ENCODE data around the gene DNAJC7. TPM values are rescaled to one million over a fixed set of nuclear protein-coding genes. Genes with fewer than 3 reads are reported as not detected.
A peak's percentile ranks its signal among the peaks of the same experiment; 100 is the strongest.

DNAJC7 gene
- total RNA-seq, 8 experiments from 2014 or later = 56.4 to 143 (median 93.6) TPM

DNA sequence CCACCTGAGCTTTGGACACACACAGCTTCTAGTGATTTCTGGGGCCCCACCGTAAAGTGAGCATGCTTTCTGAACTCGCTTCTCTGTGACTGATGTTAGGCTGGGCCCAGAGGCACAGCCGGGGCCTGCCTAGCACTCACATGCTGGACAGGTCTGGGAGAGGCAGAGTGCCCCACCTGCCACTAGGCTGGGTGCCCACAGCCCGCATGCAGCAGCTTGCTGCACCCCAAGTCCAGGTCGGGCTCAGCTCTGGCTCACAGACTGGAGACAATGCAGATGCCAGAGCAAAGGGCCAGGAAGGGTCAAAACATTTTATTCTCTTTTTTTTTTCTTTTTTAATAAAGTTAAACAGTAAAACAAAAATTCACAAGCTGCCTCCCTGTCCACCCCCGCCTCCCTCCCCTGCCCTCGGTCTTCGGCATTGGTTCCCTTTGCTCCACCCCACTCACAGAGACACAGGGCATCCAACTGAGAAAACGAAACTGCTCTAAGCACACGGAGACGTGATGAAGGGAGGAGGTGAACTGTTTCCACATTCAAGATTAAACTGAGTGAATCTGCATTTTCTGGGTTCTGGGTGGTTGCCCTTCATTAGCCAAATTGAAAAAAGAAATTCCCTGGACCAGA is 41.0 kb downstream of the DNAJC7 start:
- Histone ChIP-seq H3K4me1 (replicated peaks in 1 of 2) (no peaks in the 10 kb centered on the region), H3K4me3 (no peak overlapping the region), H3K27ac (no peak overlapping the region)
- WGBS, 10 experiments = 52 to 100% (median 81%) methylated on average over 1 to 5 of the region's 11 CpGs; no CpG with 5 or more reads in 4 of the 10 experiments
- peak in 2 of 8 experiments; percentile 91 to 93 for ATAC-seq (replicated peaks in 6 of 8)
- in situ Hi-C loops (cut with MboI; ENCODE audit: low pct_unique_long_range_greater_than_20kb in 2 of 9, low sequenced_read_pairs in 9 of 9, unreplicated experiment in 9 of 9) = no loop called here

DNA sequence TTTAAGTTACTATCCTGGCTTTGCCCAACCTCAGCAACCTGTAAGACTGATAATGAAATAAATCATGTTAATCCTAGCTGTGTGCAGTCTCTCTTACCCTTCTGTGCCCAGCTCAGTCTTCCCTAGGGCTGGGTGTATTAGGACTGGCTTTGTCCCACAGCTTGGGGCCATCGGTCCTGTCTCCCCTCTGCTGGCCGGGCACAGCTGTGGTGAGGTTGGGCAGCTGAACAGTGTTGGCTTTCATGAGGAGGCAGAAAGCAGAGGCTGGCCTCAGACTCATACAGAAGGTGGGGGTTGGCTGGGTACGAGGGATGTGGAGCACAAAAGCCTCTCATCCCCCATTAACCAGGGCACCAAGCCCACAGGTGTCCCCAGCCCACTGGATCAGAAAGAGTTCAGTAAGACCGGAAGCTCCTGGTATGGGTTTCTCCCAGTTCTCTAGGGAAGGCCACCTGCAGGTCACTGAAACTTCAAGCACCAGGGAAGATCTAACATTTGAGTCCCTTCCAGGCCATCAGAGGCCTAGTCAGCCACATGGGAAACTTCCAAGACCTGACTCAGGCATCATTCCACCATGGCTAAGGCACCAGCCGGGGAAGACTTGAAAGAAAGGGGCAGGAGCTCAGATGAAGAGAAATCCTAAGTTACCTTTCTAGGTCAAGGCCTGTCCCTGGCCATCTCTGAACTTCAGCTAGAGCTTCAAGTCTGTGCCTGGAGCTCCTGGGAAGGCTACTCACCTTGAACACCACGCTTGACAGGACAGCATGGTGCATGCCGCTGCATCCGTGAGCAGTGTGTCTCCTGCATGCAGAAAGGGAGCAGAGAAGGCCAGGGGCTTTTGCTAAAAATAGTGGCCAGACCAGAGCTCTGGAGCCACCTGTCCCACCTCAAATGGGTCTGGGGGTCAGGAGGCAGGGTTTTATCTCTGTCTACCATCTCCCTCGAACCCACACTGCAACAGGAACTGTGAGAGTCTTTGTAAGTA is 41.8 kb downstream of the DNAJC7 start:
- 80 to 100% (median 92%) methylated on average over 1 to 6 of the region's 9 CpGs; no CpG with 5 or more reads in 1 of the 10 experiments for WGBS, 10 experiments
- Histone ChIP-seq H3K4me3 (no peak overlapping the region), H3K27ac (no peak overlapping the region), H3K4me1 (replicated peaks in 1 of 2) (no peaks in the 10 kb centered on the region)
- in situ Hi-C loops (cut with MboI; ENCODE audit: low pct_unique_long_range_greater_than_20kb in 2 of 9, low sequenced_read_pairs in 9 of 9, unreplicated experiment in 9 of 9) = no loop called here
- peak in 1 of 8 experiments; percentile 15 for ATAC-seq (replicated peaks in 6 of 8)

DNA sequence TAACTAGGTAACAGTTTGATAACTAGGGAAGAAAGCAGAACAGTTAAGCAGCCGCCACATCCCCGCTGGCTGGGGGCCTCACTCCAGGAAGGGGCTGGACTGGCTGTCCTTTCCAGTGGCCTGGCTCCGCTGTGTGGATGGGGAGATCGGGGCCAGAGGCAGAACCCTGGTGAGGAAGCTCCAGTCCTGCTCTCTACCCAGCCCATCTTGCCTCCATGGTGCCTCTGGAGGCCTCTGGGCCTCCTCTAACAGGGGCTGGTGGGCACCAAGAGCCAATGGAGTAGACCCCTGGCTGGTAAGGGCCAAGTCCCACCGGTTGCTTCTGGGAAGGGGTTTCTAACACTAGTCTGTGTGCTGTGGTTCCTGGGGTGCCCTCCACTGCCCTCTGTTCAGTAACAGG is 42.6 kb downstream of the DNAJC7 start:
- in situ Hi-C loops (cut with MboI; ENCODE audit: low pct_unique_long_range_greater_than_20kb in 2 of 9, low sequenced_read_pairs in 9 of 9, unreplicated experiment in 9 of 9) = loop anchor here in 1 of 9 experiments (25.0 kb wide), 1 partner anchor 138 kb away; the partner anchor contains the start of genes DHX58, HSPB9 and KAT2A
- H3K27ac ChIP-seq = no peak overlapping the region
- peak in 3 of 8 experiments; percentile 2 to 6 (median 4) for ATAC-seq (replicated peaks in 6 of 8)
- H3K4me1 ChIP-seq (replicated peaks in 1 of 2) = no peaks in the 10 kb centered on the region
- WGBS, 10 experiments = no CpG with 5 or more reads among the region's 5 CpGs
- H3K4me3 ChIP-seq = no peak overlapping the region

DNA sequence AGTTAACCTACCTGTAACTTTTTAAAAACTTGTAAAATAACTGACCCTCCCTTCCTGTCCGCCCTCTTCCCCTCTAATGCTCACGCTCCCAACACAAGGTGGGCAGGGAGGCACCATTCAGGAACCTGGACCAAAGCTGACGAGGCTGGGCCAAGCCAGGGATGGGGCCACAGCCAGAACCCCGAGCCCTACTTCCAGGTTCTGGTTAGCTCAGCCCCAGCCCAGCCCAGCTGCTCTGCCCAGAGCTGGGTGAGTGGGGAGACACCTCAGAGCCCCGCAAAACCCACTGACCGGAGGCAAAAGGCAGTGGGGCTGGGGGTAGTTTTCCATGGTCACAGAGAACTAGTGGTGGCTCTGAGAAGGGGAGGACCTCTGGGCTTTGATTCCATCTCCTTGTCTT is 43.2 kb downstream of the DNAJC7 start:
- no peaks in the 10 kb centered on the region for H3K4me1 ChIP-seq (replicated peaks in 1 of 2)
- WGBS, 10 experiments = 70 to 100% (median 88%) methylated on average over 2 to 5 of the region's 6 CpGs; no CpG with 5 or more reads in 5 of the 10 experiments
- no peak for ATAC-seq (replicated peaks in 6 of 8)
- H3K4me3 ChIP-seq = no peak overlapping the region
- no peak overlapping the region for H3K27ac ChIP-seq
- in situ Hi-C loops (cut with MboI; ENCODE audit: low pct_unique_long_range_greater_than_20kb in 2 of 9, low sequenced_read_pairs in 9 of 9, unreplicated experiment in 9 of 9) = loop anchor here in 1 of 9 experiments (25.0 kb wide), 1 partner anchor 138 kb away; the partner anchor contains the start of genes DHX58, HSPB9 and KAT2A

DNA sequence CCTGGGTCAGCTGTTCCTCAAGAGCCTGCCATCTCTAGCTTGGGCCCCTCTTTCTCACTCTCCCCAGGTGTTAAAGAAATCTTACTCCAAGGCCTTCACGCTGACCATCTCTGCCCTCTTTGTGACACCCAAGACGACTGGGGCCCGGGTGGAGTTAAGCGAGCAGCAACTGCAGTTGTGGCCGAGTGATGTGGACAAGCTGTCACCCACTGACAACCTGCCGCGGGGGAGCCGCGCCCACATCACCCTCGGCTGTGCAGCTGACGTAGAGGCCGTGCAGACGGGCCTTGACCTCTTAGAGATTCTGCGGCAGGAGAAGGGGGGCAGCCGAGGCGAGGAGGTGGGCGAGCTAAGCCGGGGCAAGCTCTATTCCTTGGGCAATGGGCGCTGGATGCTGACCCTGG is 43.8 kb downstream of the DNAJC7 start:
- WGBS, 10 experiments = 87 to 90% methylated on average over 5 to 14 of the region's 19 CpGs; no CpG with 5 or more reads in 8 of the 10 experiments
- in situ Hi-C loops (cut with MboI; ENCODE audit: low pct_unique_long_range_greater_than_20kb in 2 of 9, low sequenced_read_pairs in 9 of 9, unreplicated experiment in 9 of 9) = loop anchor here in 1 of 9 experiments (25.0 kb wide), 1 partner anchor 139 kb away; the partner anchor contains the start of genes DHX58, HSPB9 and KAT2A
- peak in 2 of 8 experiments; percentile 3 to 7 for ATAC-seq (replicated peaks in 6 of 8)

DNA sequence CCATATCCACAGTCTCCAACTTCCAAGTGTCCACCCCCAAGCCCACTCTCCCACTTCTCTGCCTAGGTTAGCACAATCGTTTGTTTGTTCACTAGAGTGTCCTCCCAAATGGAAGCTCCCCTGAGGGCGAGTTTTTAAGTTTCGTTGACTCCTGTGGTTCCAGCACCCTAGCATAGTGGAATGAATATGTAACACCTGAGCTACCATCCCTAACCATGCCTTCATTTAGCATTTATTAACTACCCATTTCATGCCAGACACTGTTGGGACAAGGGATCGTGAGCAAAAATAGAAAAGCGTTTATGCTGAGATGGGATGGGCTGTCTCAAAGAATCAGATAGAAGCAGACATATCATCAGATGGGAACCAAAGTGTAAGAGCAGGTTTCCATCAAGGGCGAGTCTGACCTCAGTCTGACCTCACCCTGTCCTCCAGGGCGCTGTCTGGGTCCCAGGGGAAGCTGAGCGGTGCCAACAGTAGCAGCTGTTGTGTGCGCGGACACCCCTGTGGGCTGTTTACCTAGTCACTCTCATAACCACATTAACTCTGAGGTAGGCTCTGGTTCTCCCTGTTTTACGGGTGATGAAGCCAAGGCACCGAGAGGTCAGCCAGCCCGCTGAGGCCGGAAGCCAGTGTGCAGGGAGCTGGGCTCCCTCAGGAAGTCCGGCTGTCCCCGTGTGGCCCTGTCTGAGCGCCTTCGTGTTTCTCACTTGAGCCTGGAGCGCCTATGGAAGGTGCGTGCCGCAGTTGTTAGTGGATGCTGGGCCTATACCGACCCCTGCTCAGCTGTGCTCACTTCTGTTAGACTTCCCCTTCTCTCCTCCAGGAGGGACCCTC is 44.5 kb downstream of the DNAJC7 start:
- in situ Hi-C loops (cut with MboI; ENCODE audit: low pct_unique_long_range_greater_than_20kb in 2 of 9, low sequenced_read_pairs in 9 of 9, unreplicated experiment in 9 of 9) = loop anchor here in 1 of 9 experiments (25.0 kb wide), 1 partner anchor 140 kb away; the partner anchor contains the start of genes DHX58, HSPB9 and KAT2A
- H3K4me1 ChIP-seq (replicated peaks in 1 of 2) = peaks cover 0 to under 1% of the 10 kb centered on the region in 2 donors
- peak overlapping the region in 1 of 2 donors; percentile 14 for H3K27ac ChIP-seq
- ATAC-seq (replicated peaks in 6 of 8) = peak in 5 of 8 experiments; percentile 11 to 20 (median 15)
- WGBS, 10 experiments = 77 to 100% (median 93%) methylated on average over 2 to 13 of the region's 22 CpGs; no CpG with 5 or more reads in 4 of the 10 experiments
- H3K4me3 ChIP-seq = no peak overlapping the region

More for the DNA sequence above, 43.8 kb downstream of the DNAJC7 start:
- H3K27ac ChIP-seq = no peak overlapping the region
- H3K4me1 ChIP-seq (replicated peaks in 1 of 2) = no peaks in the 10 kb centered on the region
- H3K4me3 ChIP-seq = no peak overlapping the region

DNA sequence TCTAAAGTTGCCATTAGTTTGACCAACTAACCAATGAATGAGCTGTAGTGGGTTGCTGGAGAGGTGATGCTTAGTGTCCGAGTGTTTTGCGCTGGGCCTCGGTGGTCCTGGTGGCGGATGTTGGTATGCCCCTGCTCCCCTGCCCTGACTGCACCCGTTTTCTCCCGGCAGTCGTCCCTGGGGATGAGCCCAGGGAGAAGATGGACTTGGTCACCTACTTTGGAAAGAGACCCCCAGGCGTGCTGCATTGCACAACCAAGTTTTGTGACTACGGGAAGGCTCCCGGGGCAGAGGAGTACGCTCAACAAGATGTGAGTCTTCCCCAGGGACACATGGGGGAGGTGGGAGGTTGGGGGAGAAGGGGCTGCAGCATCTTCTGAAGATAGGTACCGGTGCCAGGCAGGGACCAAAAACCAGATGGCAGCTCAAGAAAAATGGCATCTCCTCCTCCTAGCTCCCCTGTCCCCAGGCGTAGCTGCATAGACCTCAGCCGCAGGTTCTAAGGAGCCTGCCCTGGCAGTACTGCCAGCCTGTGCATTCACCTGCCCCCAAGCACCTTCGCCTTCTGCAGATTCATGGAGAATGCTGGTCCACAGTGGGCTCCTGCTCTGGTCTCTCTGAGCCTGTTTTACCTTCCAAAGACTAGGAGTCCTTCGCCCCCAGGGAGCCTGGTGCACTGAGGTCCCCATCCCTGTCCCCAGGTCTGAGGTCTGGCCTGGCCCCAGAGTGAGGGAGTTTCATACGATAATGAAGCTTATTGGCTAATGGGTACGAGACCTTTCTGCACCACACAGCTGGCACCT is 45.3 kb downstream of the DNAJC7 start:
- Histone ChIP-seq H3K27ac (no peak overlapping the region), H3K4me1 (replicated peaks in 1 of 2) (peaks cover 5 to 6% of the 10 kb centered on the region in 2 donors), H3K4me3 (no peak overlapping the region)
- in situ Hi-C loops (cut with MboI; ENCODE audit: low pct_unique_long_range_greater_than_20kb in 2 of 9, low sequenced_read_pairs in 9 of 9, unreplicated experiment in 9 of 9) = loop anchor here in 1 of 9 experiments (25.0 kb wide), 1 partner anchor 140 kb away; the partner anchor contains the start of genes DHX58, HSPB9 and KAT2A
- 60 to 100% (median 94%) methylated on average over 1 to 6 of the region's 18 CpGs; no CpG with 5 or more reads in 5 of the 10 experiments for WGBS, 10 experiments
- ATAC-seq (replicated peaks in 6 of 8) = no peak

DNA sequence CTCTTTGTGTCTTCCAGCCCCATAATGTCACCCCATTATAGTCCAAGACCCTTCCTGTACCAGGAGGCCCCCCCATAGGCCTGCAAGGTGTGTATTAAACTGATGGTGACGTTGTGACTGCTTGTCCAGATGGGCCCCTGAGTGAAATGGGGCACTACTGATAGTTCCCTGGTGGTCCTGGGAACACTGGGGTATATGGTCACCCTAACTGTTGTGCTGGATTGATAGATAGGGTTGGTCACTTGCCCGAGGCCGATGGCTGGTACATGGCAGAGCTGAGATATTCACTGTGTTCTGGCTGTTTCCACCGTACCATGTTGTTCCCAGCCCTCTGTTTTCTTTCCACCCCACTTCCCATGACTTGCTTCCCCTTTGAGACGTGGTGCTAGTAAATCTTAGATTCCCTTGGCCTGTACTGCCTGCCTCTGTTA is 46.3 kb downstream of the DNAJC7 start:
- 61 to 100% (median 88%) methylated on average over 1 to 3 of the region's 5 CpGs; no CpG with 5 or more reads in 4 of the 10 experiments for whole genome bisulfite sequencing, 10 experiments
- ATAC-seq (replicated peaks in 6 of 8) = no peak
- no peak overlapping the region for H3K27ac ChIP-seq
- peaks cover 5 to 9% of the 10 kb centered on the region in 2 donors for H3K4me1 ChIP-seq (replicated peaks in 1 of 2)
- no peak overlapping the region for H3K4me3 ChIP-seq
- in situ Hi-C loops (cut with MboI; ENCODE audit: low pct_unique_long_range_greater_than_20kb in 2 of 9, low sequenced_read_pairs in 9 of 9, unreplicated experiment in 9 of 9) = loop anchor here in 1 of 9 experiments (25.0 kb wide), 1 partner anchor 141 kb away; the partner anchor contains the start of genes DHX58, HSPB9 and KAT2A

DNA sequence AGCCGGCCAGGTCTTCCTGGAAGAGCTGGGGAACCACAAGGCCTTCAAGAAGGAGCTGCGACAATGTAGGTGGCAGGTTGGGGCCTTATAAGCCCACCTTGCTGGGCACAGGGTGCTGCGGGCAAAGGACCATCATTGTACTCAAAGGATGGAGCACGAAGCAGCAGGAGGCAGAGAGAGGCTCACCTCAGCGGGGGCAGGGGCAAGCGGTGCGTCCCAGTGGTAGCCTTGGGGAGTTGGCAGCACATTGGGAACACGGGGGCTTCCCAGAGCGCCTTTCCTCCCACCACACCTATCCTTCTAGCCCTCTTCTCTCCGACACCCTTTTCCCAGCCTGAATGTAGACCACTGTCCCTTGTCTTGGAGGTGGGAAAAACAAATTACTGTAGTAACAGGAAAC is 48.6 kb downstream of the DNAJC7 start:
- in situ Hi-C loops (cut with MboI; ENCODE audit: low pct_unique_long_range_greater_than_20kb in 2 of 9, low sequenced_read_pairs in 9 of 9, unreplicated experiment in 9 of 9) = loop anchor here in 1 of 9 experiments (25.0 kb wide), 1 partner anchor 144 kb away; the partner anchor contains the start of genes DHX58, HSPB9 and KAT2A
- H3K4me1 ChIP-seq (replicated peaks in 1 of 2) = peaks cover 5 to 14% of the 10 kb centered on the region in 2 donors
- H3K27ac ChIP-seq = no peak overlapping the region
- WGBS, 10 experiments = 50 to 100% (median 93%) methylated on average over 1 to 3 of the region's 10 CpGs; no CpG with 5 or more reads in 5 of the 10 experiments
- ATAC-seq (replicated peaks in 6 of 8) = no peak
- no peak overlapping the region for H3K4me3 ChIP-seq

DNA sequence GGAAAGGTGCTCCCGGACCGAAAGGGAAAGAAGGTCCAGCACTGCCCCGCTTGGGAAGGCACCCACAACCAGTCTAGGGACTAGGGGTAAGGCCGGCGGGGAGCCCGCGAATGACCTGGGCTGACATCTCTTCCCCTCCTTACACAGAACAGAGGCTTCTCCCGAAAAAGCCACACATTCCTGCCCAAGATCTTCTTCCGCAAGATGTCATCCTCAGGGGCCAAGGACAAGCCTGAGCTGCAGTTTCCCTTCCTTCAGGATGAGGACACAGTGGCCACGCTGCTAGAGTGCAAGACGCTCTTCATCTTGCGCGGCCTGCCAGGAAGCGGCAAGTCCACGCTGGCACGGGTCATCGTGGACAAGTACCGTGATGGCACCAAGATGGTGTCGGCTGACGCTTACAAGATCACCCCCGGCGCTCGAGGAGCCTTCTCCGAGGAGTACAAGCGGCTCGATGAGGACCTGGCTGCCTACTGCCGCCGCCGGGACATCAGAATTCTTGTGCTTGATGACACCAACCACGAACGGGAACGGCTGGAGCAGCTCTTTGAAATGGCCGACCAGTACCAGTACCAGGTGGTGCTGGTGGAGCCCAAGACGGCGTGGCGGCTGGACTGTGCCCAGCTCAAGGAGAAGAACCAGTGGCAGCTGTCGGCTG is 49.2 kb downstream of the DNAJC7 start:
- peaks cover 6 to 14% of the 10 kb centered on the region in 2 donors for H3K4me1 ChIP-seq (replicated peaks in 1 of 2)
- no peak for ATAC-seq (replicated peaks in 6 of 8)
- no peak overlapping the region for H3K27ac ChIP-seq
- 81 to 100% (median 94%) methylated on average over 4 to 17 of the region's 37 CpGs; no CpG with 5 or more reads in 4 of the 10 experiments for WGBS, 10 experiments
- H3K4me3 ChIP-seq = no peak overlapping the region
- in situ Hi-C loops (cut with MboI; ENCODE audit: low pct_unique_long_range_greater_than_20kb in 2 of 9, low sequenced_read_pairs in 9 of 9, unreplicated experiment in 9 of 9) = loop anchor here in 1 of 9 experiments (25.0 kb wide), 1 partner anchor 144 kb away; the partner anchor contains the start of genes DHX58, HSPB9 and KAT2A
